DOHH2 (cell line): ENCODE data around the gene NMNAT2.

ENCODE experiments used
- CTCF ChIP-seq: fragments of 200-600 bp; sonication (generic); IDR thresholded peaks from one replicate; pipeline ENCODE4 v1.5.1; 2014; ENCODE audit warnings: antibody characterized with exemption, mild to moderate bottlenecking, low read depth, low read length; ENCODE audit not compliant: poor library complexity, severe bottlenecking
- EZH2phosphoT487 ChIP-seq: fragments of 200-600 bp; sonication (generic); IDR thresholded peaks from 2 replicates; pipeline ENCODE4 v1.6.1; 2017; ENCODE audit warnings: borderline replicate concordance, mild to moderate bottlenecking, antibody characterized with exemption, low read length, moderate library complexity, mixed read lengths

GRCh38 chr1:183288583-183288982, 129.6 kb downstream of the NMNAT2 start:
- TF ChIP-seq CTCF: no peak
- TF ChIP-seq EZH2phosphoT487: no peak
